ENCODE measurements around the gene TEX30.

TEX30 gene

DNA sequence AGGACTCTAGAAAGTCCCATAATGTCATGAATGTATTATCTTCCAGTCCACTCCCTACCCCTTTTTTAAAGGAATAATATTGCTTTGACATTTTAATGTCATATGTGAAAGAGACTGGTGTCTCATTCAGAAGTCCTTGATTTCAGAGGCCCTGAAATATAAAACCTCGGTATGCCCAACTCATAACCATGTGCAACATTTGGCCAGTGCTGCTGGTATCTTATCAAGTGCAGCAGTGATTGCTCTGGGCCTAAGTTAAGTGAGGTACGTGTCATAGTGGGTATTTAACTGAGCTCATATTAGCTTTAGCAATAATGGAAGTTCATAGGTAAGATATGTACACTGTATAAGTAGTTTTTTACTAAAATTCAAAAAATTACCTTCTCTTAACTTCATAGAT, 14.7 kb downstream of the TEX30 start:
- TF ChIP-seq, protein P1, sequence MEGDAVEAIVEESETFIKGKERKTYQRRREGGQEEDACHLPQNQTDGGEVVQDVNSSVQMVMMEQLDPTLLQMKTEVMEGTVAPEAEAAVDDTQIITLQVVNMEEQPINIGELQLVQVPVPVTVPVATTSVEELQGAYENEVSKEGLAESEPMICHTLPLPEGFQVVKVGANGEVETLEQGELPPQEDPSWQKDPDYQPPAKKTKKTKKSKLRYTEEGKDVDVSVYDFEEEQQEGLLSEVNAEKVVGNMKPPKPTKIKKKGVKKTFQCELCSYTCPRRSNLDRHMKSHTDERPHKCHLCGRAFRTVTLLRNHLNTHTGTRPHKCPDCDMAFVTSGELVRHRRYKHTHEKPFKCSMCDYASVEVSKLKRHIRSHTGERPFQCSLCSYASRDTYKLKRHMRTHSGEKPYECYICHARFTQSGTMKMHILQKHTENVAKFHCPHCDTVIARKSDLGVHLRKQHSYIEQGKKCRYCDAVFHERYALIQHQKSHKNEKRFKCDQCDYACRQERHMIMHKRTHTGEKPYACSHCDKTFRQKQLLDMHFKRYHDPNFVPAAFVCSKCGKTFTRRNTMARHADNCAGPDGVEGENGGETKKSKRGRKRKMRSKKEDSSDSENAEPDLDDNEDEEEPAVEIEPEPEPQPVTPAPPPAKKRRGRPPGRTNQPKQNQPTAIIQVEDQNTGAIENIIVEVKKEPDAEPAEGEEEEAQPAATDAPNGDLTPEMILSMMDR (IDR thresholded peaks at IDR 0.05; ENCODE audit: low read depth, low read length, missing control alignments): no peak
- no peak for DNase-seq (ENCODE audit: low read depth)
- in situ Hi-C loops (cut with HindIII; ENCODE audit: low sequenced_read_pairs): no loop called here
- H3K4me3 ChIP-seq (ENCODE audit: low read depth, low read length): no peak overlapping the region

DNA sequence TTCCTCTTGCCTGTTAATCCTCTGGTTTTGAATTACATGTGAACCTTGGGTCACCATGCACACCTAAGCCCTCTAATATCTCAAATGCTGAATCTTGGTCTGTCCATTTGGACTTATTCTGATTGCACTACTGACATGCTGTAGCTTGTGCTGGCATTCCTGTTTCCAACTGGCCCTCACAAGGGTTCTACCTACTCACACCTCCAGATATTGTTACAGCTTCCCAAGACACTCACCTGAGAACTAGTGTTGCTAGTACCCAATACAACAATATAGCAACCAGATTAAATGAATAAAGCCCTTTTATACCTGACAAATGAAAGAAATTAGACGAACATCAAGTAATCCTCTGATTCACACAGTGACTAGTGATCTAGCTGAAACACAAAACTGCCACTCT, 16.6 kb downstream of the TEX30 start:
- in situ Hi-C loops (cut with HindIII; ENCODE audit: low sequenced_read_pairs): no loop called here
- H3K4me3 ChIP-seq (ENCODE audit: low read depth, low read length): no peak overlapping the region
- TF ChIP-seq, protein P1 (IDR thresholded peaks at IDR 0.05; ENCODE audit: low read depth, low read length, missing control alignments): no peak
- DNase-seq (ENCODE audit: low read depth): no peak

DNA sequence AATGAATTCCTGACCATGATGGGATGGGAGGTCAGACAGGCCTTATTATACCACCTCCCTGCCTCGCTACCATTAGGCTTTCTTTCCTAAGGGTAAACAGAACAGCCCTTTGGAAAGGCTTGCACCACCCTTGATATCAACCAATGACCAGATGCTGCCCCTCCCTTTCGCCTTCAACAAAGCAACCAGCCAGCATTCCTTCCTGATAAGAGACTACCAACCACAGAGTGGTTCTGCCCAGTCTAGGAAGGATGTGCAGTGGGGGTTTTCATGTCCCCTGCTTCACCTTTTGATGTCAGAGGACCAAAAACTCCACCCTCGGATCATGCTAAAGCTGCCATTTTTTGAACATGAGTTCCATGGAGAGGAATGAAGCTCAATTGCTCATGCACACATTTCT, 21.7 kb downstream of the TEX30 start:
- no peak overlapping the region for H3K4me3 ChIP-seq (ENCODE audit: low read depth, low read length)
- no peak for DNase-seq (ENCODE audit: low read depth)
- in situ Hi-C loops (cut with HindIII; ENCODE audit: low sequenced_read_pairs): no loop called here
- TF ChIP-seq, protein P1 (IDR thresholded peaks at IDR 0.05; ENCODE audit: low read depth, low read length, missing control alignments): no peak

DNA sequence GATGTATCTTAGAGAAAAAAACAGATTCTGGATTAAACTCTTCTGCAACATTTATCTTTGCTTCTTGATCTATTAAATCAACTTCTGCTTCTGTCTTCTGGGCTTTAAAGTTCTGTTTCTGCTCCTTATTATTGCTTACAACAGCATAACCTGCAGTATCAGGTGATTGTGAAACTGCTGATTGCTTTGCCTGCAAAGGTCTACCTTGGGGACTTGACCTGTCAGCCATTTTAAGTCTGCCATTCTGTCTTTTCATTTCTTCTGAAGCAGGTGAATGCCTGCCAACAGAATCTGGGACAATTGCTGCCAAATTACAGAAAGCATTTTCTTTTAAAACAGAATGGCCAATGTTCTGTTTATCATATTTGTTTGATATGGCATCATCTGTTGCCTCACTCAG, 31.1 kb downstream of the TEX30 start:
- in situ Hi-C loops (cut with HindIII; ENCODE audit: low sequenced_read_pairs): no loop called here

DNA sequence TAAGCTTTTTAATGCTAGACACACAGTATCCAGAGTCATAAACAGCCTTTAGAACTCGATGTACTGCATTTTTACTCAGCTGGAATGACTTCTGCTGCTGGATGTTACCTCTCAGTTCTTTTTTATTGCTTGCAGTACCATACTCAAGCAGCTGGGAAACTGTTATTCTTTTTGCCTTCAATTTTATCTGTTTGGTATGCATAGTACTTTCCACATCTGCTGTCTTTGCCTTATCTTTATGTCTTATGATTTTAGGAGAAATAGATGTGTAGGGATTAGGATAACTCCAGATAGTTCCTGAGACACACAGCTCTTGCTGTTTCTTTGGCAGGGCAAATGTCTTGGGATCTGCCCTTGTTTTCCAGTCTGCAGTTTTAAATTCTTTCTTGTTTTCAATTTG, 31.5 kb downstream of the TEX30 start:
- in situ Hi-C loops (cut with HindIII; ENCODE audit: low sequenced_read_pairs): no loop called here
- no peak for DNase-seq (ENCODE audit: low read depth)
- TF ChIP-seq, protein P1 (IDR thresholded peaks at IDR 0.05; ENCODE audit: low read depth, low read length, missing control alignments): no peak
- H3K4me3 ChIP-seq (ENCODE audit: low read depth, low read length): no peak overlapping the region

More for the DNA sequence above, 31.1 kb downstream of the TEX30 start:
- no peak for DNase-seq (ENCODE audit: low read depth)
- TF ChIP-seq, protein P1 (IDR thresholded peaks at IDR 0.05; ENCODE audit: low read depth, low read length, missing control alignments): no peak
- H3K4me3 ChIP-seq (ENCODE audit: low read depth, low read length): no peak overlapping the region

DNA sequence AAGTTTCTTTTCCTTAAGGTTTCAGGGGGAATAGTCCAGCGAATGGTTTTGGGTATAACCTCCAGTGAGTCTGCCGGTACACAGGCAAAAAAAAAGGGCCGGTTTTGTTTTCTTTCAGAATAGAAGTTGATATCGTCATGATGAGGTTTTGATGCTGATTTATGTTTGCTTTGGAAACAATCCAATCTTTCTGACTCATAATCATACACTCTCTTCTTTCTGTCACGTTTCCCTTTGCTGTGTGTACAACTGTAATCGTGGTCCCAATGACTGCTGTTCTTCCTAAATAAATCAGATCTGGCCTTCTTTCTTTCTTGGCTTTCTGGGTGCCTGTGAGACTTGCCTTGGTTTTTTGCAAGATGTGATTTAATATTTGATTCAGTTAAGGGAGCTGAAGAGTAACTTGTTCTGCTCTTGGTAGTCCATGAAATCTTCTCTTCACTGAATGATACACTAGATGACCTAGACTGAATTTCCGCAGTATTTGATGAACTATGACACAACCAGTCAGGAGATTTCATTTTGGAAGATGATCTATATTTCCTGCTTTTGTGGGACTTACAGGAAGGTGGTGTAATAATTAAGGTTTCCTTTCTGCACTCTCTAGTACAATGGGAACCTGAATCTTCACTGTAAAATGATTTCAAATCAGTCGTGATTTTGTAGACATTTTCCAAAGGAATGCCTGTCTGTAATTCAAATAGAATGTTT, 43.9 kb downstream of the TEX30 start:
- DNase-seq (ENCODE audit: low read depth): peak; percentile 55
- TF ChIP-seq, protein P1 (IDR thresholded peaks at IDR 0.05; ENCODE audit: low read depth, low read length, missing control alignments): no peak
- in situ Hi-C loops (cut with HindIII; ENCODE audit: low sequenced_read_pairs): no loop called here
- no peak overlapping the region for H3K4me3 ChIP-seq (ENCODE audit: low read depth, low read length)
